ENCODE measurements around the gene CLDN6. TPM values are rescaled to one million over a fixed set of nuclear protein-coding genes. Genes with fewer than 3 reads are reported as not detected.
A peak's percentile ranks its signal among the peaks of the same experiment; 100 is the strongest.

The CLDN6 gene
- total and polyA plus RNA-seq, 9 of the 15 experiments (the other 6 are each of a cell fraction or from before 2014, with no cell fraction given) = 0.22 to 0.75 (median 0.38) TPM; not detected in 3

- no peak for TF ChIP-seq ZFP30 (CRISPR knock-in tag; IDR thresholded peaks at IDR 0.05; ENCODE audit: borderline replicate concordance)
- TF ChIP-seq TRIM24 (IDR thresholded peaks at IDR 0.05) = no peak
- TF ChIP-seq SMC3 (conservative IDR thresholded peaks at IDR 0.05; ENCODE audit: insufficient read depth, low read depth, low read length) = peak; percentile 86
- peak; percentile 59 for TF ChIP-seq PRPF4 (IDR thresholded peaks at IDR 0.05; ENCODE audit: insufficient read depth, low read depth, low read length, poor library complexity, severe bottlenecking)
- no peak for TF ChIP-seq NFE2 (IDR thresholded peaks at IDR 0.05; ENCODE audit: low read depth)
- peak; percentile 55; the same call in 1 of the 2 replicates for TF ChIP-seq FOXP1 (CRISPR knock-in tag; IDR thresholded peaks at IDR 0.05)
- no peak for TF ChIP-seq ZFPM2 (CRISPR knock-in tag; IDR thresholded peaks at IDR 0.05)
- no peak for TF ChIP-seq HDAC3 (IDR thresholded peaks at IDR 0.05; ENCODE audit: borderline replicate concordance, partially characterized antibody)
- 0 out of 2 replicates have a peak, but pooled peaks have one; percentile 1 for TF ChIP-seq ZBTB2 (IDR thresholded peaks at IDR 0.05)
- no peak for TF ChIP-seq CREB3L1 (IDR thresholded peaks at IDR 0.05; ENCODE audit: borderline replicate concordance, low read depth)
- TF ChIP-seq RBM25 (IDR thresholded peaks at IDR 0.05; ENCODE audit: low read depth, low read length, severe bottlenecking) = no peak
- TF ChIP-seq PTBP1 (IDR thresholded peaks at IDR 0.05; ENCODE audit: low read depth, low read length) = no peak
- no peak for TF ChIP-seq ZNF23 (CRISPR knock-in tag; IDR thresholded peaks at IDR 0.05)
- TF ChIP-seq SAFB (IDR thresholded peaks at IDR 0.05; ENCODE audit: borderline replicate concordance, low read depth, low read length) = 0 out of 2 replicates have a peak, but pooled peaks have one; percentile 21
- TF ChIP-seq GABPA (tag; conservative IDR thresholded peaks at IDR 0.05; ENCODE audit: low read depth) = peak; percentile 61; the same call in 1 of the 2 replicates
- TF ChIP-seq MTF1 (CRISPR knock-in tag; IDR thresholded peaks at IDR 0.05; ENCODE audit: borderline replicate concordance) = no peak
- no peak for TF ChIP-seq CSDE1 (IDR thresholded peaks at IDR 0.05)
- peak; percentile 47; the same call in 1 of the 2 replicates for TF ChIP-seq NR3C1 (CRISPR knock-in tag; IDR thresholded peaks at IDR 0.05)
- no peak for TF ChIP-seq BCL6 (CRISPR knock-in tag; IDR thresholded peaks at IDR 0.05)
- TF ChIP-seq FOXM1 (IDR thresholded peaks at IDR 0.05; ENCODE audit: low read depth) = no peak
- TF ChIP-seq FOXM1 (CRISPR knock-in tag; IDR thresholded peaks at IDR 0.05; ENCODE audit: low read depth) = no peak; the same call in 1 of the 2 replicates
- TF ChIP-seq, protein P1, sequence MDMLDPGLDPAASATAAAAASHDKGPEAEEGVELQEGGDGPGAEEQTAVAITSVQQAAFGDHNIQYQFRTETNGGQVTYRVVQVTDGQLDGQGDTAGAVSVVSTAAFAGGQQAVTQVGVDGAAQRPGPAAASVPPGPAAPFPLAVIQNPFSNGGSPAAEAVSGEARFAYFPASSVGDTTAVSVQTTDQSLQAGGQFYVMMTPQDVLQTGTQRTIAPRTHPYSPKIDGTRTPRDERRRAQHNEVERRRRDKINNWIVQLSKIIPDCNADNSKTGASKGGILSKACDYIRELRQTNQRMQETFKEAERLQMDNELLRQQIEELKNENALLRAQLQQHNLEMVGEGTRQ (CRISPR knock-in tag; IDR thresholded peaks at IDR 0.05) = no peak
- peak; percentile 52; the same call in 1 of the 2 replicates for TF ChIP-seq NR4A1 (CRISPR knock-in tag; IDR thresholded peaks at IDR 0.05)
- no peak; the same call in 1 of the 2 replicates for TF ChIP-seq NR4A1 (tag; IDR thresholded peaks at IDR 0.05)
Measured at GRCh38 chr16:3059041-3059722, 41.2 kb upstream of the CLDN6 start (continued).

Measured in K562 (cell line).